Tibial nerve (tissue), 4 donors: Measurements from ENCODE around the gene MLEC. TPM values are rescaled to one million over a fixed set of nuclear protein-coding genes. Genes with fewer than 3 reads are reported as not detected.
"Not testable (repeated sequence)": the region's sequence is repeated elsewhere in the genome, so short reads cannot be mapped to it uniquely, and the experiment has no call there.

ENCODE experiments used
- DNase-seq, 2 donors: peaks; one replicate each; pipeline ENCODE4 v3.0.0-alpha.2; 2019; ENCODE audit warnings: low spot score in 2 of 2
- H3K27ac ChIP-seq, 4 donors: fragments of 200-600 bp; sonication (generic) in 3 of 4; one replicate each; pipeline ENCODE4 v1.5.1; 2017 to 2019; ENCODE audit warnings: mild to moderate bottlenecking in 1 of 4
- H3K27me3 ChIP-seq, 2 donors: fragments of 200-600 bp; sonication (generic) in 1 of 2; one replicate each; pipeline versions ENCODE4 v1.5.1 to v1.6.0; 2017 to 2019
- H3K36me3 ChIP-seq, 3 donors: fragments of 200-600 bp; sonication (generic); one replicate each; pipeline ENCODE4 v1.5.1; 2018 to 2019
- H3K4me1 ChIP-seq, 4 donors: fragments of 200-600 bp; sonication (generic) in 3 of 4; one replicate each; pipeline ENCODE4 v1.5.1; 2017 to 2019
- H3K4me3 ChIP-seq, 4 donors: fragments of 200-600 bp; sonication (generic) in 3 of 4; one replicate each; pipeline ENCODE4 v1.5.1; 2017 to 2019; ENCODE audit warnings: mild to moderate bottlenecking in 1 of 4, moderate library complexity in 1 of 4
- H3K9me3 ChIP-seq, 4 donors: fragments of 200-600 bp; sonication (generic) in 3 of 4; one replicate each; pipeline ENCODE4 v1.5.1; 2017 to 2019
- EP300 ChIP-seq, 2 donors: sonication (generic); formaldehyde crosslinking; IDR thresholded peaks; one replicate each; pipeline ENCODE4 v1.6.1; 2017; ENCODE audit warnings: antibody characterized with exemption in 2 of 2, mild to moderate bottlenecking in 1 of 2
- POLR2A ChIP-seq, 2 donors: fragments of 450-650 bp; IDR thresholded peaks; one replicate each; pipeline ENCODE4 v1.6.1; 2017; ENCODE audit warnings: antibody characterized with exemption in 2 of 2, mild to moderate bottlenecking in 2 of 2, moderate library complexity in 2 of 2
- WGBS, 2 donors: methylation state at CpG; one replicate each; pipeline ENCODE4 v1.1.5; 2018; 5-methylcytosine and 5-hydroxymethylcytosine counted together
- total RNA-seq, 4 donors: library from RNA; depleted of rRNA; stranded (reverse); fragments of >200 nt; gene quantifications; one replicate each; pipeline ENCODE4 v1.1.0, GENCODE V29; 2016
- TF ChIP-seq, protein P1 (sequence below), 5 experiments: fragments of 200-600 bp in 3 of 5; fragments of 450-650 bp in 2 of 5; sonication (generic) in 3 of 5; IDR thresholded peaks; one replicate each; pipeline ENCODE4 v1.5.1; 2016 to 2019; ENCODE audit warnings: antibody characterized with exemption in 5 of 5, mild to moderate bottlenecking in 3 of 5, moderate library complexity in 2 of 5

The MLEC gene
- total RNA-seq, 4 donors from 2014 or later = 42.6 to 67.8 (median 58.6) TPM

DNA sequence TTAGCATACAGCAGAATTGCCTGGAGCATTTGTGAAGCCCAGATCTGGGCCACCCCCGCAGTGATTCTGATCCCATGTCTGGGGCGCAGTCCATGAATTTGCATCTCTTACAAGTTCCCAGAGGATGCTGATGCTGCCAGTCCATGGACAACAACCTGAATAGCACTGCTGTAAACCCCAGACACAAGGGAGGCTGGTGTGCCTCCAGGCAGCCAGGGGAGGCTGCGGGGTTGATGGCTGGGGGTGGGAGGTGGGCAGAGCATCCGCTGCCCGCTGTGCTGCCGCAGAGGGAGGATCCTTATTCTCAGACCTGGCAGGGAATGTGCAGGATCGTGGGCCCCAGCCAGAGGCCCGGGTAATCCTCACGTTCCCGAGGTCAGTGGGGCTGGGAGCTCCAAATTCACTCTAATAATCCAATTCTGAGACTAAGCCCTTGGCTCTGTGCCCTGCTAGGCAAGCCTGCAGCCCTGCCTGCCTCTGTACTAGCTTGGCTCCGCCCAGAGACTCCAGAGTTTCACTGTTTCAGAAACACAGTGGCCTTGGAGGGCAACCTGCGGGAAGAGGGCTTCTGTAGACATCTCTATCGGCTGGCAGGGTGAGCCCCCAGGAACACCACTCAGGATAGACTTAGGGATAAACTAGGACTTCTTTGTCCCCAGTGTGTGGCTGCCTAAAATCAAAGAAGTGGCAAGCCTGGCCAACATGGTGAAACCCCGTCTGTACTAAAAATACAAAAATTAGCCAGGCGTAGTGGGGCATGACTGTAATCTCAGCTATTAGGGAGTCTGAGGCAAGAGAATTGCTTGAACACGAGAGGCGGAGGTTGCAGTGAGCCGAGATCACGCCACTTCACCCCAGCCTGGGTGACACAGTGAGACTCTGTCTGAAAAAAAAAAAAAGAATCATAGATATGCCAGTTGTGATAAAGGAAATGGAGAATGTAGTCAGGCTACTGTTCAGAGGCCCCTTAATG is 17.8 kb upstream of the MLEC start:
- H3K27me3 ChIP-seq = no peaks in the 10 kb centered on the region
- H3K9me3 ChIP-seq = no peaks in the 10 kb centered on the region
- H3K36me3 ChIP-seq = no peaks in the 10 kb centered on the region
- peaks cover 0 to 17% (median 5%) of the 10 kb centered on the region in 4 donors for H3K4me1 ChIP-seq
- H3K27ac ChIP-seq = peak overlapping the region; percentile 5 to 70 (median 43)
- H3K4me3 ChIP-seq = peak overlapping the region in 1 of 4 donors; percentile 10
- TF ChIP-seq POLR2A (IDR thresholded peaks at IDR 0.05) (no peak), EP300 (IDR thresholded peaks at IDR 0.05) (no peak)
- TF ChIP-seq, protein P1, sequence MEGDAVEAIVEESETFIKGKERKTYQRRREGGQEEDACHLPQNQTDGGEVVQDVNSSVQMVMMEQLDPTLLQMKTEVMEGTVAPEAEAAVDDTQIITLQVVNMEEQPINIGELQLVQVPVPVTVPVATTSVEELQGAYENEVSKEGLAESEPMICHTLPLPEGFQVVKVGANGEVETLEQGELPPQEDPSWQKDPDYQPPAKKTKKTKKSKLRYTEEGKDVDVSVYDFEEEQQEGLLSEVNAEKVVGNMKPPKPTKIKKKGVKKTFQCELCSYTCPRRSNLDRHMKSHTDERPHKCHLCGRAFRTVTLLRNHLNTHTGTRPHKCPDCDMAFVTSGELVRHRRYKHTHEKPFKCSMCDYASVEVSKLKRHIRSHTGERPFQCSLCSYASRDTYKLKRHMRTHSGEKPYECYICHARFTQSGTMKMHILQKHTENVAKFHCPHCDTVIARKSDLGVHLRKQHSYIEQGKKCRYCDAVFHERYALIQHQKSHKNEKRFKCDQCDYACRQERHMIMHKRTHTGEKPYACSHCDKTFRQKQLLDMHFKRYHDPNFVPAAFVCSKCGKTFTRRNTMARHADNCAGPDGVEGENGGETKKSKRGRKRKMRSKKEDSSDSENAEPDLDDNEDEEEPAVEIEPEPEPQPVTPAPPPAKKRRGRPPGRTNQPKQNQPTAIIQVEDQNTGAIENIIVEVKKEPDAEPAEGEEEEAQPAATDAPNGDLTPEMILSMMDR (IDR thresholded peaks at IDR 0.05) = no peak
- peak in 1 of 2 donors; percentile 14 for DNase-seq
- WGBS, 2 donors = 27 to 34% methylated on average over 14 to 19 of the region's 19 CpGs

DNA sequence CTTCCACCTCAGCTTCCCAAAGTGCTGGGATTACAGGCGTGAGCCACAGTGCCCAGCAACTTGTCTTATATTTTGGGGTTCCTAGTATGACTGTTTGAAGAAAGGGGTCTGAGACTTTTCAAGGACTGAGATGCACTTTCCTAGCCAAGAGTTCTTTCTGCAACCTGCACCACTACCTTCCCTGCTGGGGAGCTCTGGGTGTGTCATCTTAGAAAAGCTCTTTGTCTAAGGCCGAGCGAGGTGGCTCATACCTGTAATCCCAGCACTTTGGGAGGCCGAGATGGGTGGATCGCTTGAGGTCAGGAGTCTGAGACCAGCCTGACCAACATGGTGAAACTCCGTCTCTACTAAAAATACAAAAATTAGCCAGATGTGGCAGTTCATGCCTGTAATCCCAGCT is 16.7 kb upstream of the MLEC start:
- peaks cover 0 to 17% (median 5%) of the 10 kb centered on the region in 4 donors for H3K4me1 ChIP-seq
- not testable (repeated sequence) for H3K4me3 ChIP-seq, H3K36me3 ChIP-seq, H3K27me3 ChIP-seq, DNase-seq, H3K9me3 ChIP-seq, H3K27ac ChIP-seq
- WGBS, 2 donors = 93 to 96% methylated on average over 6 of the region's 6 CpGs

DNA sequence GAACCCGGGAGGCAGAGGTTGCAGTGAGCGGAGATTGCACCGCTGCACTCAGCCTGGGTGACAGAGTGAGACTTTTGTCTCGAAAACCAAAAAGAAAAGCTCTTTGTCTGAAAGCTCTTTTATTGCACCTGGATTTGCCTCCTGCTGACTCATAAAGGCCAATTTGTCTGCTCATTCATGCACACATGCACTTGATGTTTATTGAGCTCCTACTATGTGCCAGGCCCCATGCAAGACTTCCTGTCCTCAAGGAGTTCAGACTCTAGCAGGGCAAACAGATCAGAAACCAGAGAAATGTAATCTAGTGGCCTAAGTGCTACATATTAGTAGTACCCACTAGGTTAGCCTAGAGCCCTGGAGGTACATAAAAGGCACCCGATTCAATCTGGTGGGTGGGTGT is 16.3 kb upstream of the MLEC start:
- Histone ChIP-seq H3K9me3 (no peaks in the 10 kb centered on the region), H3K27me3 (no peaks in the 10 kb centered on the region), H3K4me3 (no peak overlapping the region), H3K27ac (no peak overlapping the region), H3K36me3 (no peaks in the 10 kb centered on the region), H3K4me1 (peaks cover 0 to 17% (median 5%) of the 10 kb centered on the region in 4 donors)
- TF ChIP-seq, protein P1 (IDR thresholded peaks at IDR 0.05) = no peak
- TF ChIP-seq POLR2A (IDR thresholded peaks at IDR 0.05) (no peak), EP300 (IDR thresholded peaks at IDR 0.05) (no peak)
- WGBS, 2 donors = 85 to 94% methylated on average over 5 of the region's 5 CpGs
- DNase-seq = no peak

DNA sequence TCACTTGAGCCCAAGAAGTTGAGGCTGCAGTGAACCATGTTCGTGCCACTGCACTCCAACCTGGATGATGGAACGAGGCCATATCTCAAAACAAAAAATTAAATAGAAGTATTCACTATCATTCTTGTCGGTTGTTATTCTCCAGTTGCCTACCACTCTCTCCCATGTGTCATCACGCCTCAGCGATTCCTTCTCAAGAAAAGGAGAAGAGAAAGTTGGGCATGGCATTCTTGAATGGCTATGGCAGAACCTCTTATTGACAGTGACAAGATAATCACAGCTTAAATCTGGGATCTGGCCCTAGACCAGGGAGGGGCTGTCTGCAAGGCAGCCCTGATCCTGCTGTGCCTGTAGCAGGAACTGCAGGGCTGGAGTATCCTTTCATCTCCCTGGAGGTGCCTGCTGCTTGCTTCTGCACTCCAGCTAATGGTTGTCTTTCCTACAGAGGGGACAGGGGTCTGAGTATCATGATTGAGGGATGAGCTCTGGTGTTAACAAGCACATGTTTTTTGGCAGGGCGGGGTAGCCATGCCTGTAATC is 12.8 kb upstream of the MLEC start:
- Histone ChIP-seq H3K27me3 (no peaks in the 10 kb centered on the region), H3K9me3 (no peaks in the 10 kb centered on the region), H3K27ac (no peak overlapping the region), H3K36me3 (no peaks in the 10 kb centered on the region), H3K4me1 (peaks cover 0 to 11% (median 4%) of the 10 kb centered on the region in 4 donors), H3K4me3 (no peak overlapping the region)
- 84 to 89% methylated on average over 6 of the region's 6 CpGs for WGBS, 2 donors
- no peak for DNase-seq
- TF ChIP-seq, protein P1 (IDR thresholded peaks at IDR 0.05) = no peak
- no peak for TF ChIP-seq POLR2A (IDR thresholded peaks at IDR 0.05)
- no peak for TF ChIP-seq EP300 (IDR thresholded peaks at IDR 0.05)

DNA sequence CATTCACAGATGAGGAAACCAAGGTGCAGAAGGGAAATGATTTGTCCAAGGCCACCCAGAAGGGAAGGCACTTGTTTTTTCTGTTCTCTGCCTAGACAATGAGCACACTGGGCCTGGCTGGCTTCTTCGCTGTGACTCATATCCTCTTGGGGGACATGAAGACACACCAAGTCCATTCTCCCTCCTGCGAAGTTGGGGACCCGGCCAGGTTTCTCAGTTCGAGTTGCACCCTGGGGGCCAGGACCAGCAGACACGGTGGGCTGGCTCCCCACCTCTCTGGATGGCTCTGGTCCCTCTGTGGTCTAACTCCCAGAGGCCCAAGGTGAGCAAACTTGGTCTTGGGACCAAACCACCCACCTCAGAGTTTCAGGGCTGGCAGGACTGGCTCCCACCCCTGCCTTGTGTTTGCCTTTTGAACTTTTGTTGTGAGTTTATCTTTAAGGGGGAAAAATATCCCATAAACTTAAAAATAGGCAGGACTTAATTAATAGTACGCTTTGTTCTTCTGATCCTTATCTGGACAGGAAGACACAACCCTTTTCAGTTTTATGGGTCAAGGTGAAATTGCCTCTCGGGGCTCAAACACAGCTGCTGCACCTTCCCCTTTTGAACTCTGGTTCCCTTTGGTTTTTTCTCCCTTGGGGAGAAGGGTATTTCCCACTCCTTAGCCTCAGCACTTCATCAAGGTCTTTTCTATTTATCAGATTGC is 9.0 kb upstream of the MLEC start:
- Histone ChIP-seq H3K9me3 (no peaks in the 10 kb centered on the region), H3K4me1 (peaks cover 0 to 8% (median 2%) of the 10 kb centered on the region in 4 donors), H3K27ac (peak overlapping the region in 1 of 4 donors; percentile 8), H3K36me3 (no peaks in the 10 kb centered on the region), H3K4me3 (no peak overlapping the region), H3K27me3 (no peaks in the 10 kb centered on the region)
- WGBS, 2 donors = 47 to 50% methylated on average over 6 to 7 of the region's 7 CpGs
- DNase-seq = no peak
- TF ChIP-seq POLR2A (IDR thresholded peaks at IDR 0.05) = no peak
- TF ChIP-seq EP300 (IDR thresholded peaks at IDR 0.05) = no peak
- TF ChIP-seq, protein P1 (IDR thresholded peaks at IDR 0.05) = no peak
